Uterus (tissue), 4 donors: ENCODE results near the gene ARHGEF17. TPM values are rescaled to one million over a fixed set of nuclear protein-coding genes. Genes with fewer than 3 reads are reported as not detected.

Source experiments
- DNase-seq, 2 donors: peaks; one replicate each; pipeline ENCODE4 v3.0.0-alpha.2; 2019 to 2020
- H3K27ac ChIP-seq, 2 donors: fragments of 200-600 bp; sonication (generic); 1 replicate in 1 of 2; 2 replicates in 1 of 2; pipeline ENCODE4 v1.5.1; 2016 to 2018
- H3K27me3 ChIP-seq, 2 donors: fragments of 200-600 bp; sonication (generic); one replicate each; pipeline ENCODE4 v1.5.1; 2018 to 2019; ENCODE audit warnings: control low read depth in 1 of 2
- H3K36me3 ChIP-seq, 2 donors: fragments of 200-600 bp; sonication (generic); one replicate each; pipeline ENCODE4 v1.5.1; 2019; ENCODE audit warnings: control low read depth in 1 of 2
- H3K4me1 ChIP-seq, 2 donors: fragments of 200-600 bp; sonication (generic); one replicate each; pipeline ENCODE4 v1.5.1; 2018 to 2019; ENCODE audit warnings: control low read depth in 1 of 2
- H3K4me3 ChIP-seq, 2 donors: fragments of 200-600 bp; sonication (generic); 1 replicate in 1 of 2; 2 replicates in 1 of 2; pipeline ENCODE4 v1.5.1; 2018 to 2019; ENCODE audit warnings: mild to moderate bottlenecking in 1 of 2
- H3K9me3 ChIP-seq, 2 donors: fragments of 200-600 bp; sonication (generic); one replicate each; pipeline ENCODE4 v1.5.1; 2019; ENCODE audit warnings: control low read depth in 1 of 2
- CTCF ChIP-seq, 4 experiments: fragments of 200-600 bp in 2 of 4; fragments of 450-650 bp in 2 of 4; sonication (generic) in 2 of 4; IDR thresholded peaks; one replicate each; pipeline ENCODE4 v1.5.1; 2016 to 2019; ENCODE audit warnings: antibody characterized with exemption in 4 of 4, mild to moderate bottlenecking in 2 of 4, moderate library complexity in 1 of 4
- POLR2A ChIP-seq, 2 donors: fragments of 450-650 bp; IDR thresholded peaks; one replicate each; pipeline ENCODE4 v1.6.1; 2016; ENCODE audit warnings: antibody characterized with exemption in 2 of 2, mild to moderate bottlenecking in 1 of 2, moderate library complexity in 1 of 2
- intact Hi-C: fragments of 100-400 bp; cut with DNase I; formaldehyde crosslinking; loops from one replicate; pipeline ENCODE4 v1.15.1; 2023; ENCODE audit warnings: low total_unique reads
- total RNA-seq, 4 donors: library from RNA; depleted of rRNA in 3 of 4; stranded (reverse); fragments of >200 nt in 3 of 4; gene quantifications; one replicate each; pipeline versions ENCODE4 v1.1.0 to v1.2.4, GENCODE V29; 2014 to 2023
- donor health status: DM: yes; HTN: yes; CAD: no.

The ARHGEF17 gene
- total RNA-seq, 4 donors from 2014 or later = 17.9 to 174 (median 58.6) TPM

- Histone ChIP-seq H3K27me3 (no peaks in the 10 kb centered on the region), H3K27ac (peak overlapping the region; percentile 93 to 98), H3K9me3 (no peaks in the 10 kb centered on the region), H3K4me1 (peaks cover 47 to 78% of the 10 kb centered on the region in 2 donors), H3K4me3 (no peak overlapping the region), H3K36me3 (no peaks in the 10 kb centered on the region)
- no peak for TF ChIP-seq POLR2A (IDR thresholded peaks at IDR 0.05)
- DNase-seq = peak; percentile 42 to 46
- intact Hi-C loops = no loop called here
Observed at GRCh38 chr11:73320763-73321603, 12.9 kb downstream of the ARHGEF17 start.

GRCh38 chr11:73321604-73322381 is 13.7 kb downstream of the ARHGEF17 start:
- no peaks in the 10 kb centered on the region for H3K27me3 ChIP-seq
- TF ChIP-seq POLR2A (IDR thresholded peaks at IDR 0.05) = peak in 1 of 2 donors; percentile 23
- TF ChIP-seq CTCF (IDR thresholded peaks at IDR 0.05) = no peak
- no peak overlapping the region for H3K4me3 ChIP-seq
- intact Hi-C loops = no loop called here
- no peaks in the 10 kb centered on the region for H3K36me3 ChIP-seq
- peak overlapping the region; percentile 93 to 98 for H3K27ac ChIP-seq
- H3K4me1 ChIP-seq = peaks cover 42 to 74% of the 10 kb centered on the region in 2 donors
- no peaks in the 10 kb centered on the region for H3K9me3 ChIP-seq
- DNase-seq = peak; percentile 72 to 73

GRCh38 chr11:73322382-73323306 is 14.6 kb downstream of the ARHGEF17 start:
- Histone ChIP-seq H3K36me3 (no peaks in the 10 kb centered on the region), H3K27me3 (no peaks in the 10 kb centered on the region), H3K9me3 (no peaks in the 10 kb centered on the region), H3K4me1 (peaks cover 35 to 76% of the 10 kb centered on the region in 2 donors), H3K27ac (peak overlapping the region; percentile 93 to 98), H3K4me3 (no peak overlapping the region)
- TF ChIP-seq POLR2A (IDR thresholded peaks at IDR 0.05) (no peak), CTCF (IDR thresholded peaks at IDR 0.05) (no peak)
- intact Hi-C loops = no loop called here
- peak in 1 of 2 donors; percentile 69 for DNase-seq

GRCh38 chr11:73323464-73323863 is 15.4 kb downstream of the ARHGEF17 start:
- Histone ChIP-seq H3K4me1 (peaks cover 35 to 73% of the 10 kb centered on the region in 2 donors), H3K27ac (peak overlapping the region; percentile 93 to 98), H3K4me3 (peak overlapping the region in 1 of 2 donors; percentile 6), H3K36me3 (no peaks in the 10 kb centered on the region), H3K27me3 (no peaks in the 10 kb centered on the region), H3K9me3 (no peaks in the 10 kb centered on the region)
- TF ChIP-seq POLR2A (IDR thresholded peaks at IDR 0.05) (peak; percentile 36 to 44), CTCF (IDR thresholded peaks at IDR 0.05) (no peak)
- peak; percentile 93 to 96 for DNase-seq
- intact Hi-C loops = no loop called here

- Histone ChIP-seq H3K4me3 (peak overlapping the region in 1 of 2 donors; percentile 6), H3K36me3 (no peaks in the 10 kb centered on the region), H3K9me3 (no peaks in the 10 kb centered on the region), H3K27me3 (no peaks in the 10 kb centered on the region), H3K27ac (peak overlapping the region; percentile 93 to 98), H3K4me1 (peaks cover 35 to 73% of the 10 kb centered on the region in 2 donors)
- intact Hi-C loops = no loop called here
- no peak for TF ChIP-seq CTCF (IDR thresholded peaks at IDR 0.05)
- TF ChIP-seq POLR2A (IDR thresholded peaks at IDR 0.05) = no peak
- DNase-seq = no peak
Observed at GRCh38 chr11:73324116-73324515, 16.0 kb downstream of the ARHGEF17 start.
